Heart right ventricle (tissue), 16 donors: ENCODE data around the gene VPS8. TPM values are rescaled to one million over a fixed set of nuclear protein-coding genes. Genes with fewer than 3 reads are reported as not detected.

ENCODE experiments used
- ATAC-seq, 8 donors: fragments of 200-7000 bp; cut with Tn5 transposase; one replicate each; pipeline ENCODE4 v1.9.1; 2020; ENCODE audit warnings: mild to moderate bottlenecking in 8 of 8, moderate library complexity in 8 of 8, moderate number of reproducible peaks in 1 of 8
- DNase-seq, 2 donors: peaks; one replicate each; pipeline ENCODE4 v3.0.0-alpha.2; 2020
- H3K27ac ChIP-seq, 10 donors: fragments of 200-600 bp; sonication (generic) in 2 of 10; one replicate each; pipeline versions ENCODE4 v1.5.0 to v1.8.0; 2020 to 2022; ENCODE audit warnings: mild to moderate bottlenecking in 3 of 10
- H3K27me3 ChIP-seq, 7 donors: fragments of 200-600 bp; one replicate each; pipeline ENCODE4 v1.8.0; 2021 to 2022; ENCODE audit warnings: mild to moderate bottlenecking in 2 of 7
- H3K36me3 ChIP-seq, 9 donors: fragments of 200-600 bp; sonication (generic) in 1 of 9; one replicate each; pipeline versions ENCODE4 v1.5.0 to v1.8.0; 2020 to 2022; ENCODE audit warnings: mild to moderate bottlenecking in 2 of 9
- H3K4me1 ChIP-seq, 9 donors: fragments of 200-600 bp; sonication (generic) in 1 of 9; one replicate each; pipeline versions ENCODE4 v1.5.0 to v1.8.0; 2020 to 2022; ENCODE audit warnings: mild to moderate bottlenecking in 4 of 9
- H3K4me3 ChIP-seq, 10 donors: fragments of 200-600 bp; sonication (generic) in 2 of 10; one replicate each; pipeline versions ENCODE4 v1.5.0 to v1.8.0; 2020 to 2022; ENCODE audit warnings: mild to moderate bottlenecking in 7 of 10, moderate library complexity in 2 of 10
- H3K9me3 ChIP-seq, 11 donors: fragments of 200-600 bp in 10 of 11; sonication (generic) in 2 of 11; one replicate each; pipeline versions ENCODE4 v1.5.0 to v1.8.0; 2013 to 2022; ENCODE audit warnings: mild to moderate bottlenecking in 2 of 11, control low read depth in 1 of 11, moderate library complexity in 1 of 11
- CTCF ChIP-seq, 9 donors: fragments of 200-600 bp; sonication (generic) in 2 of 9; IDR thresholded peaks; one replicate each; pipeline versions ENCODE4 v1.5.0 to v1.8.0; 2021 to 2022; ENCODE audit warnings: antibody characterized with exemption in 9 of 9, mild to moderate bottlenecking in 5 of 9, moderate library complexity in 1 of 9
- WGBS, 2 donors: extraction: QIAGEN DNeasy Blood & Tissue Kit; methylation state at CpG; one replicate each; pipeline ENCODE4 v1.1.7; 2013; ENCODE audit warnings: inconsistent platforms in 1 of 2; 5-methylcytosine and 5-hydroxymethylcytosine counted together
- intact Hi-C, 10 donors: fragments of 100-400 bp; cut with DNase I; formaldehyde crosslinking; loops; one replicate each; pipeline versions ENCODE4 v1.11.1 to v1.14.2; 2022
- polyA plus RNA-seq, 2 donors: library from polyadenylated mRNA; stranded (reverse); fragments of 200-250 nt; gene quantifications; one replicate each; pipeline ENCODE4 v1.2.3, GENCODE V29; 2013
- total RNA-seq, 10 donors: library from RNA; stranded (reverse); fragmentation: NEBNext Ultra II Directional in 3 of 10; extraction: Animal tissue kit (Norgen Biotek cat#: 25700) in 3 of 10; gene quantifications; one replicate each; pipeline versions ENCODE4 v1.2.1 to v1.2.4, GENCODE V29; 2021 to 2023
- donor health status: Arrhythmogenic right ventricular cardiomyopathy.
- donor health status: ischemic (EF 13 %, LVEDD 7.1; RV severe dilation, severe dysfunction).
- donor health status: healthy with polysubstance abuse.
- donor health status: DM: no; HTN: yes; CAD: no.
- donor health status: DM: no; HTN: no; CAD: no.
- donor health status: ischemic (EF 25% LVEDD 6.9; RV normal size, moderate dysfunction).
- donor health status: ischemic (EF 25% LVEDD 5.7; RV mildly dilated, moderate dysfunction).
- donor health status: healthy.
- donor health status: DM: yes; HTN: yes; CAD: no.
- donor health status: Ischemic cardiomyopathy.
- donor health status: ischemic (EF 35%, LVEDD 5.7; RV mildly dilated, moderate dysfunction).
- donor health status: nonischemic (EF 11% LVEDD 7.7; RV severe dilation, severe dysfunction).
- donor health status: DM: yes; HTN: yes; CAD: no.
- donor health status: PGD.
- donor health status: ischemic (EF 29% LVEDD 5.4; RV normal size, mild dysfunction).
- donor health status: nonischemic (EF 23%, LVEDD 6.1; RV moderate dilation, normal function).

The VPS8 gene
- total and polyA plus RNA-seq, 12 donors: 11.1 to 123 (median 80.6) TPM

DNA sequence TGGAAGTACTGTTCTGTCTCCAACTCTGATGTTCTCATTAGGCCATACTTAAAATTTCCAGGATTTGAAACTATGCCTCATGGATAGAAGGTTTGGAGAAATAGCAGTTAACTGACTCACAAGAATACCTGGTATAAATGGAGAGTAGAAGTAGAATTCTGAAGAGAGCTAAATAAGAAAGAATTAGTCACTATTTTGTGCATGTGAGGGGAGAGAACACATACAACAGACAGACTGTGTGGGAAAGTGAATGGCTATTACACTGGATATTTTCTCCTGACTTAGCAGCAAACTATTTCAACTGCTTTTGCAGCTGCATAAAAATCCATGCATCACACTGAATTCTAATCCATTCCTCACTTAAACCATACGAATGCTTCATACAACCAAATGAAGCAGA is 269.6 kb downstream of the VPS8 start:
- DNase-seq (no peak), ATAC-seq (no peak)
- Histone ChIP-seq H3K4me3 (no peak overlapping the region), H3K27me3 (no peaks in the 10 kb centered on the region), H3K9me3 (no peaks in the 10 kb centered on the region), H3K36me3 (peaks cover 0 to 32% (median 0%) of the 10 kb centered on the region in 9 donors), H3K27ac (no peak overlapping the region), H3K4me1 (peaks cover 0 to 21% (median 3%) of the 10 kb centered on the region in 9 donors)
- no peak for TF ChIP-seq CTCF (IDR thresholded peaks at IDR 0.05)
- 91 to 92% methylated on average over 1 of the region's 1 CpG for WGBS, 2 donors
- intact Hi-C loops: no loop called here

DNA sequence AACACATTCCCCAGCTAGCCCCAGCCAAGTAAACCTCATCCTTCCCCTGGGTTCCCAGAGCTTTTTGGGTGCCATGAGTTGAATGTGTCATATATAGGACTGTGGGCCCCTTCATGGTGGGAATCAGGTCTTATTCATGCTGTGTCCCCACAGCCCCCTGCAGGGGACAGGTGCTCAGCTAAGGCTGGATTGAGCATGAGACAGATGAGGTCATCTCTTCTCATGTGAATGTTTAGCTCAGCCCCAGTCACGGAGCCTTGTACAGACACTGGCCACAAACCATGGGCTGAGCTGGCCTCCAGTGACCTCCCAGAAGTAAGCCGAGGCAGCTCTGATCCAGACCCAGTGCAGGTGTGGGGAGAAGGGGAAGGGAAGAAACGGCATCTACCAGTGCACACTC is 270.2 kb downstream of the VPS8 start:
- 86 to 89% methylated on average over 3 of the region's 3 CpGs for WGBS, 2 donors
- H3K27ac ChIP-seq: no peak overlapping the region
- intact Hi-C loops: no loop called here
- no peak overlapping the region for H3K4me3 ChIP-seq
- no peaks in the 10 kb centered on the region for H3K9me3 ChIP-seq
- H3K36me3 ChIP-seq: peaks cover 0 to 32% (median 0%) of the 10 kb centered on the region in 9 donors
- DNase-seq (no peak), ATAC-seq (no peak)
- H3K4me1 ChIP-seq: peaks cover 0 to 21% (median 3%) of the 10 kb centered on the region in 9 donors
- no peak for TF ChIP-seq CTCF (IDR thresholded peaks at IDR 0.05)
- H3K27me3 ChIP-seq: no peaks in the 10 kb centered on the region

- Histone ChIP-seq H3K27ac (no peak overlapping the region), H3K9me3 (no peaks in the 10 kb centered on the region), H3K27me3 (no peaks in the 10 kb centered on the region), H3K4me3 (no peak overlapping the region), H3K36me3 (peaks cover 0 to 32% (median 0%) of the 10 kb centered on the region in 9 donors), H3K4me1 (peaks cover 0 to 21% (median 3%) of the 10 kb centered on the region in 9 donors)
- no peak for TF ChIP-seq CTCF (IDR thresholded peaks at IDR 0.05)
- WGBS, 2 donors: 80 to 81% methylated on average over 14 of the region's 14 CpGs
- no peak for DNase-seq
- intact Hi-C loops: no loop called here
- ATAC-seq: no peak
These were observed 270.9 kb downstream of the VPS8 start for GRCh38 chr3:185082829-185083228.

DNA sequence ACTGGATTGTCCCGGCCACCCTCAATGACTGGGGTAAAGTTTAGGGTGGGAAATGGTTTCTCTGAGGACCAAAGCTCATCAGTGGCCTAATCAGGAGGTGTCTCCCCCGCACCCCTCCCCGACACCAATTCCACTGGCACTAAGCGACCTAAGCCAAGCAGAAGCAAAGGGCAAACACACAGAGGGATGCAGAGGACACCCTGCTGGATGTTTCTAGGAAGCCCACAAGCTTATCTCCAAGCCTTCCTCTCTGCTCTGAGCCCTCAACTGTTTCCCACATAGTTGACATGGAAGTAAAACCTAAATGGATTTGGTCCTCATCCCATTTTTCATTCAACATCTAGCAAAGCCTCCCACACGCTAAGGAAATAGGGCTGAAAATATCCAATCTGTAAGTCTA is 272.4 kb downstream of the VPS8 start:
- DNase-seq: no peak
- intact Hi-C loops: no loop called here
- no peak for ATAC-seq
- Histone ChIP-seq H3K27me3 (no peaks in the 10 kb centered on the region), H3K9me3 (no peaks in the 10 kb centered on the region), H3K36me3 (peaks cover 0 to 32% (median 0%) of the 10 kb centered on the region in 9 donors), H3K4me1 (peaks cover 0 to 14% (median 3%) of the 10 kb centered on the region in 9 donors), H3K27ac (no peak overlapping the region), H3K4me3 (no peak overlapping the region)
- 84 to 89% methylated on average over 5 of the region's 5 CpGs for WGBS, 2 donors
- no peak for TF ChIP-seq CTCF (IDR thresholded peaks at IDR 0.05)
